MM.1S (cell line): Measurements from ENCODE around the gene GTF3C2.

Source experiments
- DNase-seq: peaks from one replicate; pipeline ENCODE4 v3.0.0-alpha.2; 2015
- H2AFZ ChIP-seq: fragments of 300-600 bp; sonication (generic); 2 replicates; pipeline ENCODE4 v1.6.0; 2016; ENCODE audit warnings: antibody characterized with exemption, low read length
- H3F3A ChIP-seq: fragments of 300-600 bp; sonication (generic); 2 replicates; pipeline ENCODE4 v1.6.1; 2016; ENCODE audit warnings: mild to moderate bottlenecking, antibody characterized with exemption, low read length, moderate library complexity, mixed read lengths; ENCODE audit not compliant: insufficient read depth
- H3K27ac ChIP-seq: fragments of 300-600 bp; sonication (generic); 2 replicates; pipeline ENCODE4 v1.5.1; 2016; ENCODE audit warnings: mild to moderate bottlenecking, low read length
- H3K27me3 ChIP-seq: fragments of 300-600 bp; sonication (generic); replicated peaks from 2 replicates; pipeline ENCODE4 v1.6.0; 2016; ENCODE audit warnings: low read length; ENCODE audit not compliant: insufficient read depth
- H3K36me3 ChIP-seq: fragments of 300-600 bp; sonication (generic); replicated peaks from 2 replicates; pipeline ENCODE4 v1.6.1; 2016; ENCODE audit warnings: mild to moderate bottlenecking, low read length, mixed read lengths; ENCODE audit not compliant: insufficient read depth
- H3K4me1 ChIP-seq: fragments of 300-600 bp; sonication (generic); 2 replicates; pipeline ENCODE4 v1.6.1; 2016; ENCODE audit warnings: low read length, mixed read lengths
- H3K4me2 ChIP-seq: fragments of 300-600 bp; sonication (generic); 2 replicates; pipeline ENCODE4 v1.6.0; 2016; ENCODE audit warnings: low read depth, low read length
- H3K4me3 ChIP-seq: fragments of 300-600 bp; sonication (generic); 2 replicates; pipeline ENCODE4 v1.5.1; 2016; ENCODE audit warnings: low read length, mixed read lengths
- H3K79me2 ChIP-seq: fragments of 300-600 bp; sonication (generic); 2 replicates; pipeline ENCODE4 v1.6.1; 2016; ENCODE audit warnings: mixed run types, low read length, mixed read lengths
- H3K9ac ChIP-seq: fragments of 300-600 bp; sonication (generic); 2 replicates; pipeline ENCODE4 v1.6.1; 2016; ENCODE audit warnings: low read length, mixed read lengths
- H3K9me2 ChIP-seq: fragments of 300-600 bp; sonication (generic); replicated peaks from 2 replicates; pipeline ENCODE4 v1.6.1; 2016; ENCODE audit warnings: mild to moderate bottlenecking, low read length, mixed read lengths; ENCODE audit not compliant: insufficient read depth
- H3K9me3 ChIP-seq: fragments of 300-600 bp; sonication (generic); replicated peaks from 2 replicates; pipeline ENCODE4 v1.6.1; 2016; ENCODE audit warnings: mild to moderate bottlenecking, low read length, mixed read lengths; ENCODE audit not compliant: insufficient read depth
- H4K20me1 ChIP-seq: fragments of 300-600 bp; sonication (generic); 2 replicates; pipeline ENCODE4 v1.6.1; 2016; ENCODE audit warnings: mild to moderate bottlenecking, low read length, moderate library complexity, mixed read lengths; ENCODE audit not compliant: insufficient read depth
- EZH2 ChIP-seq: fragments of 300-600 bp; sonication (generic); optimal IDR thresholded peaks from 2 replicates; pipeline ENCODE3; 2017; ENCODE audit warnings: low read depth, mild to moderate bottlenecking, antibody characterized with exemption, low read length, mixed read lengths
- EZH2phosphoT487 ChIP-seq: fragments of 300-600 bp; sonication (generic); IDR thresholded peaks from 2 replicates; pipeline ENCODE4 v1.6.1; 2018; ENCODE audit warnings: antibody characterized with exemption, low read length
- TF ChIP-seq, protein P1 (sequence below): fragments of 300-600 bp; sonication (generic); IDR thresholded peaks from 2 replicates; pipeline ENCODE4 v1.5.1; 2016; ENCODE audit warnings: antibody characterized with exemption, low read length, mixed read lengths

Gene GTF3C2

GRCh38 chr2:27370026-27370815 lies 13.7 kb upstream of the GTF3C2 start, which contains the start of the genes EIF2B4 and SNX17:
Gene EIF2B4, minus strand, starts transcription at chr2:27370338. Its CDS starts 24 bp downstream, at chr2:27370314.
Gene SNX17, plus strand, starts transcription at chr2:27370616. Its CDS starts 128 bp downstream, at chr2:27370744.
- peaks cover 9% of the 10 kb centered on the region; the same call in 1 of the 2 replicates for H3K4me1 ChIP-seq
- H3K4me3 ChIP-seq, result peak within 1 kb of the TSS; percentile 98
- peak within 1 kb of the TSS; percentile 83 for H2AFZ ChIP-seq
- DNase-seq, result peak; percentile 99
- no peaks in the 10 kb centered on the region for H4K20me1 ChIP-seq
- peaks cover 4% of the 10 kb centered on the region; the same call in 1 of the 2 replicates for H3F3A ChIP-seq
- H3K9me3 ChIP-seq, result no peaks in the 10 kb centered on the region
- H3K27me3 ChIP-seq, result no peaks in the 10 kb centered on the region
- H3K27ac ChIP-seq, result peak within 1 kb of the TSS; percentile 68
- peak within 1 kb of the TSS; percentile 82 for H3K4me2 ChIP-seq
- no peaks in the 10 kb centered on the region; the same call in 1 of the 2 replicates for H3K36me3 ChIP-seq
- TF ChIP-seq, protein P1, sequence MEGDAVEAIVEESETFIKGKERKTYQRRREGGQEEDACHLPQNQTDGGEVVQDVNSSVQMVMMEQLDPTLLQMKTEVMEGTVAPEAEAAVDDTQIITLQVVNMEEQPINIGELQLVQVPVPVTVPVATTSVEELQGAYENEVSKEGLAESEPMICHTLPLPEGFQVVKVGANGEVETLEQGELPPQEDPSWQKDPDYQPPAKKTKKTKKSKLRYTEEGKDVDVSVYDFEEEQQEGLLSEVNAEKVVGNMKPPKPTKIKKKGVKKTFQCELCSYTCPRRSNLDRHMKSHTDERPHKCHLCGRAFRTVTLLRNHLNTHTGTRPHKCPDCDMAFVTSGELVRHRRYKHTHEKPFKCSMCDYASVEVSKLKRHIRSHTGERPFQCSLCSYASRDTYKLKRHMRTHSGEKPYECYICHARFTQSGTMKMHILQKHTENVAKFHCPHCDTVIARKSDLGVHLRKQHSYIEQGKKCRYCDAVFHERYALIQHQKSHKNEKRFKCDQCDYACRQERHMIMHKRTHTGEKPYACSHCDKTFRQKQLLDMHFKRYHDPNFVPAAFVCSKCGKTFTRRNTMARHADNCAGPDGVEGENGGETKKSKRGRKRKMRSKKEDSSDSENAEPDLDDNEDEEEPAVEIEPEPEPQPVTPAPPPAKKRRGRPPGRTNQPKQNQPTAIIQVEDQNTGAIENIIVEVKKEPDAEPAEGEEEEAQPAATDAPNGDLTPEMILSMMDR, result peak; percentile 79
- no peak for TF ChIP-seq EZH2
- no peaks in the 10 kb centered on the region for H3K9me2 ChIP-seq
- peaks cover 56% of the 10 kb centered on the region for H3K79me2 ChIP-seq
- H3K9ac ChIP-seq, result peak within 1 kb of the TSS; percentile 97

DNA sequence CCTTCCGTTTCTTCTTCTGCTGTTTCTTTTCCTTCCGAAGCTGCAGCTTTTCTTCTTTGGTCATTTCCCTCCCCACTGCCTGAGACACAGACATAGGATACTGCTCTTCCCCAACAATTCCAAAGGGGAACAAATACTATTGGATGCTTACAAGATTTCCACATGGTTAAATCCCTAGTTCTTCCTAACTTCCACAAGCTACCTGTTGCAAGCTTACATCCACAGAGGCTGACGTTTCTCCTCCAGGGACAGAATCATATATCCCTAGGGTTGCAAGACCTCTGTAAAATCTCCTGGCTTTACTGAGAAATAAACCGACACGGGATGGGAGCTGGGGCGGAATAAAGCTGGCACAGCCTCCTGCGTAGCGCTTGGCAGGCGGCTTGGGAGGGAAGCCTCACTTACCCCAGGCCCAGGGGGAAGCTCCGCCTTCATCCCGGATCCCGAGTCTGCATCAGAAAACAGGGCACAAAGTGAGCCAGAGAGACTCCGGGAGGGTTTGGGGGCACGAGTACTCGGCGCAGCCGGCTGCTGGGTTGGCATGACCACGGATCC lies 13.0 kb upstream of the GTF3C2 start:
- peak overlapping the region; percentile 71 for H2AFZ ChIP-seq
- H3K27me3 ChIP-seq, result no peaks in the 10 kb centered on the region
- DNase-seq, result no peak
- peak overlapping the region; percentile 80 for H3K9ac ChIP-seq
- no peaks in the 10 kb centered on the region for H4K20me1 ChIP-seq
- H3K4me1 ChIP-seq, result peaks cover 9% of the 10 kb centered on the region; the same call in 1 of the 2 replicates
- H3K9me3 ChIP-seq, result no peaks in the 10 kb centered on the region
- H3K36me3 ChIP-seq, result no peaks in the 10 kb centered on the region; the same call in 1 of the 2 replicates
- H3K27ac ChIP-seq, result peak overlapping the region; percentile 44; the same call in 1 of the 2 replicates
- no peak for TF ChIP-seq EZH2phosphoT487
- no peak for TF ChIP-seq EZH2
- TF ChIP-seq, protein P1, result no peak
- H3K4me2 ChIP-seq, result peak overlapping the region; percentile 65
- H3K79me2 ChIP-seq, result peaks cover 56% of the 10 kb centered on the region
- peak overlapping the region; percentile 80 for H3K4me3 ChIP-seq
- H3K9me2 ChIP-seq, result no peaks in the 10 kb centered on the region
- peaks cover 4% of the 10 kb centered on the region; the same call in 1 of the 2 replicates for H3F3A ChIP-seq

DNA sequence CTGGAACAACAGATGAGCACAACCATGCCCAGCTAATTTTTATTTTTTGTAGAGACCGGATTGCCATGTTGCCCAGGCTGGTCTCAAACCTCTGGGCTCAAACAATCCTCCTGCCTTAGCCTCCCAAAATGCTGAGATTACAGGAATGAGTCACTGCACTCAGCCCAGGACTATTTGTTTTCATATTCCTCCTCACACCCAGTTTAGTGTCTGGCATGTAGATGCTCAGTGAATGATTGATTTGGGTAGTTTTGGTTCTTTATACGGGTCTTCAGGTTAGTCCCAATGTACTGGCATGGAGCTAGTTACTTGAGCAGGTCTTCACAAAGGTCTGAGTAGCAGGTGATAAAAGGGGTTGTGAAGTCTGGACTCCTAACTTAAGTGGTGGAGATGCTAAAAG lies 7.4 kb upstream of the GTF3C2 start:
- Histone ChIP-seq H3K27ac (no peak overlapping the region), H3K4me1 (peaks cover 5% of the 10 kb centered on the region; the same call in 1 of the 2 replicates), H3K9me2 (no peaks in the 10 kb centered on the region), H3K4me2 (no peak overlapping the region), H3K4me3 (no peak overlapping the region), H3K79me2 (peaks cover 17% of the 10 kb centered on the region), H3K27me3 (no peaks in the 10 kb centered on the region), H3K9ac (no peak overlapping the region), H4K20me1 (no peaks in the 10 kb centered on the region), H3K9me3 (no peaks in the 10 kb centered on the region), H3F3A (peaks cover 6% of the 10 kb centered on the region), H3K36me3 (peaks cover 2% of the 10 kb centered on the region), H2AFZ (no peak overlapping the region)
- TF ChIP-seq EZH2 (no peak), EZH2phosphoT487 (no peak)
- TF ChIP-seq, protein P1, result no peak
- no peak for DNase-seq
